ENCODE results near the gene EXOSC10. TPM values are rescaled to one million over a fixed set of nuclear protein-coding genes. Genes with fewer than 3 reads are reported as not detected.

The EXOSC10 gene
- total and polyA plus RNA-seq, 2 of the 13 experiments (the other 11 are each of a cell fraction or from before 2014, with no cell fraction given): 48.4 to 67.6 TPM

DNA sequence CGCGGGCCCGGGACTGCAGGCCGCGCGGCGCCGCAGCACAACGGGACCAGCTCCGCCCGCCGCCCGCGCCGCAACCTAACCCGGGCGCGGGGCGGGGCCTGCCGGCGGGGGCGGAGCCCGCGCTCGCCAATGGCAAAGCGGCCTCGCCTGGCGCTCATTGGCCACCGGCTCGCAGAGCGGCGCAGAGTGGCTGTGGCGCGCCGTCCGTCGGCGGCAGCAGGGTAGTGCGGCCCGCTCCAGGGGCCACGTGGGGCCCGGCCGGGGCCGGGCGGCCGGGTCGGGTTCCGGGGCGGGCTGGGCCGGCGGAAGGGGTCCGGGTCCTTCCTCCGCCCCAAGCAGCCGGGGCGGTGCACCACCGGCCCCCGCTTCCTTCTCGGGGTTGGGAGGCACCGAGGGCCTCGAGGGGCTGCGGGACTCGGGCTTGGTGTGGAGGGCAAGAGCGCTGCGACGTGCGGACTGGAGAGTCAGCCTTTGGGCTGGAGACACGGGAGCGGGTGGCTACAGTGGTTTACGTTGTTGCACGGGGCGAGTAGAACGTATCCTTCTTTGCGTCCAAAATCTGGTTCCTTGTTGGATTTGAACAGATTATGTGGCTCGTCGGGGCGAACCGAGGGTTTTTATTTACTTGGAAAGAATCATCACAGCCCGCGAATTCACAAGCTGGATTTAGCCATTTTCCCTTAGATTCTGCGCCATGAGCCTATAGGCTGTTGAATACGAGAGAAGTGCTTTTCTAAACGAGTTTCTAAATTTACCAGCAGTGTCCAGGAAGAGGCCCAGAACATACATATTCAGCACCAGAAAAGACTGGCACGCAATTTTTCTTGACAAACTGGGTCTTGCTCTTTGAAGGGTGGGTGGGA lies 39.5 kb downstream of the EXOSC10 start, which contains the start of gene SRM (continued):
- TF ChIP-seq DRAP1 (CRISPR knock-in tag; IDR thresholded peaks at IDR 0.05): peak; percentile 10; the same call in 1 of the 2 replicates
- TF ChIP-seq MXD4 (CRISPR knock-in tag; IDR thresholded peaks at IDR 0.05): peak; percentile 96
- no peak for TF ChIP-seq SRSF1 (optimal IDR thresholded peaks at IDR 0.05; ENCODE audit: low read depth, low read length)
- no peak for TF ChIP-seq DPF2 (CRISPR knock-in tag; IDR thresholded peaks at IDR 0.05; ENCODE audit: borderline replicate concordance, low read depth)
- no peak for TF ChIP-seq ETV6 (CRISPR knock-in tag; conservative IDR thresholded peaks at IDR 0.05)
- no peak for TF ChIP-seq HNRNPH1 (optimal IDR thresholded peaks at IDR 0.05; ENCODE audit: low read depth, low read length)
- TF ChIP-seq ZNF570 (CRISPR knock-in tag; IDR thresholded peaks at IDR 0.05; ENCODE audit: borderline replicate concordance): no peak
- no peak for TF ChIP-seq CREM (IDR thresholded peaks at IDR 0.05)
- no peak for TF ChIP-seq CREM (CRISPR knock-in tag; IDR thresholded peaks at IDR 0.05)
- TF ChIP-seq, protein P1, sequence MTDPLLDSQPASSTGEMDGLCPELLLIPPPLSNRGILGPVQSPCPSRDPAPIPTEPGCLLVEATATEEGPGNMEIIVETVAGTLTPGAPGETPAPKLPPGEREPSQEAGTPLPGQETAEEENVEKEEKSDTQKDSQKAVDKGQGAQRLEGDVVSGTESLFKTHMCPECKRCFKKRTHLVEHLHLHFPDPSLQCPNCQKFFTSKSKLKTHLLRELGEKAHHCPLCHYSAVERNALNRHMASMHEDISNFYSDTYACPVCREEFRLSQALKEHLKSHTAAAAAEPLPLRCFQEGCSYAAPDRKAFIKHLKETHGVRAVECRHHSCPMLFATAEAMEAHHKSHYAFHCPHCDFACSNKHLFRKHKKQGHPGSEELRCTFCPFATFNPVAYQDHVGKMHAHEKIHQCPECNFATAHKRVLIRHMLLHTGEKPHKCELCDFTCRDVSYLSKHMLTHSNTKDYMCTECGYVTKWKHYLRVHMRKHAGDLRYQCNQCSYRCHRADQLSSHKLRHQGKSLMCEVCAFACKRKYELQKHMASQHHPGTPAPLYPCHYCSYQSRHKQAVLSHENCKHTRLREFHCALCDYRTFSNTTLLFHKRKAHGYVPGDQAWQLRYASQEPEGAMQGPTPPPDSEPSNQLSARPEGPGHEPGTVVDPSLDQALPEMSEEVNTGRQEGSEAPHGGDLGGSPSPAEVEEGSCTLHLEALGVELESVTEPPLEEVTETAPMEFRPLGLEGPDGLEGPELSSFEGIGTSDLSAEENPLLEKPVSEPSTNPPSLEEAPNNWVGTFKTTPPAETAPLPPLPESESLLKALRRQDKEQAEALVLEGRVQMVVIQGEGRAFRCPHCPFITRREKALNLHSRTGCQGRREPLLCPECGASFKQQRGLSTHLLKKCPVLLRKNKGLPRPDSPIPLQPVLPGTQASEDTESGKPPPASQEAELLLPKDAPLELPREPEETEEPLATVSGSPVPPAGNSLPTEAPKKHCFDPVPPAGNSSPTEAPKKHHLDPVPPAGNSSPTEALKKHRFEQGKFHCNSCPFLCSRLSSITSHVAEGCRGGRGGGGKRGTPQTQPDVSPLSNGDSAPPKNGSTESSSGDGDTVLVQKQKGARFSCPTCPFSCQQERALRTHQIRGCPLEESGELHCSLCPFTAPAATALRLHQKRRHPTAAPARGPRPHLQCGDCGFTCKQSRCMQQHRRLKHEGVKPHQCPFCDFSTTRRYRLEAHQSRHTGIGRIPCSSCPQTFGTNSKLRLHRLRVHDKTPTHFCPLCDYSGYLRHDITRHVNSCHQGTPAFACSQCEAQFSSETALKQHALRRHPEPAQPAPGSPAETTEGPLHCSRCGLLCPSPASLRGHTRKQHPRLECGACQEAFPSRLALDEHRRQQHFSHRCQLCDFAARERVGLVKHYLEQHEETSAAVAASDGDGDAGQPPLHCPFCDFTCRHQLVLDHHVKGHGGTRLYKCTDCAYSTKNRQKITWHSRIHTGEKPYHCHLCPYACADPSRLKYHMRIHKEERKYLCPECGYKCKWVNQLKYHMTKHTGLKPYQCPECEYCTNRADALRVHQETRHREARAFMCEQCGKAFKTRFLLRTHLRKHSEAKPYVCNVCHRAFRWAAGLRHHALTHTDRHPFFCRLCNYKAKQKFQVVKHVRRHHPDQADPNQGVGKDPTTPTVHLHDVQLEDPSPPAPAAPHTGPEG (CRISPR knock-in tag; IDR thresholded peaks at IDR 0.05): no peak
- no peak for TF ChIP-seq ZNF569 (CRISPR knock-in tag; IDR thresholded peaks at IDR 0.05; ENCODE audit: borderline replicate concordance)
- TF ChIP-seq PAWR (CRISPR knock-in tag; IDR thresholded peaks at IDR 0.05; ENCODE audit: borderline replicate concordance): no peak
- no peak for TF ChIP-seq KLF13 (CRISPR knock-in tag; IDR thresholded peaks at IDR 0.05)
- no peak for TF ChIP-seq ZMAT3 (CRISPR knock-in tag; conservative IDR thresholded peaks at IDR 0.05)
- no peak for TF ChIP-seq ZFP90 (CRISPR knock-in tag; IDR thresholded peaks at IDR 0.05; ENCODE audit: borderline replicate concordance)
- TF ChIP-seq ZNF589 (CRISPR knock-in tag; conservative IDR thresholded peaks at IDR 0.05): no peak
- TF ChIP-seq KAT7 (CRISPR knock-in tag; IDR thresholded peaks at IDR 0.05; ENCODE audit: borderline replicate concordance): no peak
- TF ChIP-seq IRF2 (CRISPR knock-in tag; IDR thresholded peaks at IDR 0.05): no peak
- TF ChIP-seq STAT6 (CRISPR knock-in tag; IDR thresholded peaks at IDR 0.05; ENCODE audit: borderline replicate concordance): no peak
- TF ChIP-seq, protein P2, sequence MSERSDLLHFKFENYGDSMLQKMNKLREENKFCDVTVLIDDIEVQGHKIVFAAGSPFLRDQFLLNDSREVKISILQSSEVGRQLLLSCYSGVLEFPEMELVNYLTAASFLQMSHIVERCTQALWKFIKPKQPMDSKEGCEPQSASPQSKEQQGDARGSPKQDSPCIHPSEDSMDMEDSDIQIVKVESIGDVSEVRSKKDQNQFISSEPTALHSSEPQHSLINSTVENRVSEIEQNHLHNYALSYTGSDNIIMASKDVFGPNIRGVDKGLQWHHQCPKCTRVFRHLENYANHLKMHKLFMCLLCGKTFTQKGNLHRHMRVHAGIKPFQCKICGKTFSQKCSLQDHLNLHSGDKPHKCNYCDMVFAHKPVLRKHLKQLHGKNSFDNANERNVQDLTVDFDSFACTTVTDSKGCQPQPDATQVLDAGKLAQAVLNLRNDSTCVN (CRISPR knock-in tag; IDR thresholded peaks at IDR 0.05; ENCODE audit: borderline replicate concordance): no peak

All from HepG2 (cell line).